HepG2 (cell line): ENCODE results near the gene TNS4. TPM values are rescaled to one million over a fixed set of nuclear protein-coding genes. Genes with fewer than 3 reads are reported as not detected.

Source experiments
- CEBPG ChIP-seq: IDR thresholded peaks from 2 replicates; pipeline ENCODE4 v1.6.1; 2016
- FOXA1 ChIP-seq, 2 experiments: fragments of 450-650 bp in 1 of 2; sonication (generic) in 1 of 2; formaldehyde crosslinking in 1 of 2; IDR thresholded peaks; 2 replicates each; pipeline versions ENCODE4 v1.4.0 to v1.6.1; 2016 to 2020; ENCODE audit warnings: missing genetic modification reagents in 1 of 2
- GTF3A ChIP-seq: sonication (generic); formaldehyde crosslinking; conservative IDR thresholded peaks from 2 replicates; pipeline ENCODE4 v1.4.0; 2020; ENCODE audit warnings: mild to moderate bottlenecking, missing genetic modification reagents
- IRF2 ChIP-seq: IDR thresholded peaks from 2 replicates; pipeline ENCODE4 v1.6.1; 2018; ENCODE audit warnings: missing genetic modification reagents, missing compliant biosample characterization
- KMT2B ChIP-seq: IDR thresholded peaks from 2 replicates; pipeline ENCODE4 v1.6.1; 2016; ENCODE audit warnings: missing genetic modification reagents, missing compliant biosample characterization
- NCOA2 ChIP-seq: sonication (generic); formaldehyde crosslinking; IDR thresholded peaks from 2 replicates; pipeline ENCODE4 v1.8.0; 2022; ENCODE audit warnings: inconsistent platforms
- PHF8 ChIP-seq: sonication (generic); formaldehyde crosslinking; IDR thresholded peaks from 2 replicates; pipeline ENCODE4 v1.5.0; 2020; ENCODE audit warnings: missing genetic modification reagents
- RFX5 ChIP-seq: IDR thresholded peaks from 2 replicates; pipeline ENCODE4 v1.6.1; 2011; ENCODE audit warnings: low read depth, low read length, improper control_type of control experiment
- RXRB ChIP-seq: IDR thresholded peaks from 2 replicates; pipeline ENCODE4 v1.6.1; 2016; ENCODE audit warnings: borderline replicate concordance, missing genetic modification reagents, missing compliant biosample characterization
- SALL1 ChIP-seq: sonication (generic); formaldehyde crosslinking; IDR thresholded peaks from 2 replicates; pipeline ENCODE4 v1.8.0; 2022; ENCODE audit warnings: mild to moderate bottlenecking, missing genetic modification reagents
- SALL2 ChIP-seq: sonication (generic); formaldehyde crosslinking; IDR thresholded peaks from 2 replicates; pipeline ENCODE4 v1.8.1; 2023; ENCODE audit warnings: mild to moderate bottlenecking, missing genetic modification reagents, inconsistent platforms
- TARDBP ChIP-seq: sonication (generic); formaldehyde crosslinking; IDR thresholded peaks from 2 replicates; pipeline ENCODE4 v1.8.0; 2022; ENCODE audit warnings: mild to moderate bottlenecking, missing genetic modification reagents
- TSC22D2 ChIP-seq: sonication (generic); formaldehyde crosslinking; IDR thresholded peaks from 2 replicates; pipeline ENCODE4 v1.5.1; 2020; ENCODE audit warnings: missing genetic modification reagents, mild to moderate bottlenecking, borderline replicate concordance
- YEATS2 ChIP-seq: sonication (generic); formaldehyde crosslinking; IDR thresholded peaks from 2 replicates; pipeline ENCODE4 v1.4.0; 2020; ENCODE audit warnings: missing genetic modification reagents, borderline replicate concordance
- ZNF33A ChIP-seq: sonication (generic); formaldehyde crosslinking; IDR thresholded peaks from 2 replicates; pipeline ENCODE4 v1.5.1; 2020; ENCODE audit warnings: missing genetic modification reagents, mild to moderate bottlenecking, moderate library complexity, borderline replicate concordance
- ZNF343 ChIP-seq: sonication (generic); formaldehyde crosslinking; IDR thresholded peaks from 2 replicates; pipeline ENCODE4 v1.4.0; 2020; ENCODE audit warnings: mild to moderate bottlenecking, missing genetic modification reagents
- ZNF446 ChIP-seq: sonication (generic); formaldehyde crosslinking; IDR thresholded peaks from 2 replicates; pipeline ENCODE4 v1.5.0; 2020; ENCODE audit warnings: mild to moderate bottlenecking, missing genetic modification reagents
- ZNF484 ChIP-seq: sonication (generic); formaldehyde crosslinking; IDR thresholded peaks from 2 replicates; pipeline ENCODE4 v1.5.1; 2020; ENCODE audit warnings: mild to moderate bottlenecking, low read depth, missing genetic modification reagents, borderline replicate concordance
- ZNF510 ChIP-seq: sonication (generic); formaldehyde crosslinking; IDR thresholded peaks from 2 replicates; pipeline ENCODE4 v1.4.0; 2020; ENCODE audit warnings: low read depth, mild to moderate bottlenecking, missing genetic modification reagents
- ZNF552 ChIP-seq: sonication (generic); formaldehyde crosslinking; IDR thresholded peaks from 2 replicates; pipeline ENCODE4 v1.9.0; 2022; ENCODE audit warnings: missing genetic modification reagents, mild to moderate bottlenecking, borderline replicate concordance
- ZNF639 ChIP-seq: conservative IDR thresholded peaks from 2 replicates; pipeline ENCODE4 v1.6.1; 2018; ENCODE audit warnings: missing genetic modification reagents
- ZNF703 ChIP-seq: sonication (generic); formaldehyde crosslinking; IDR thresholded peaks from 2 replicates; pipeline ENCODE4 v1.5.1; 2020; ENCODE audit warnings: missing genetic modification reagents, mild to moderate bottlenecking, moderate library complexity, borderline replicate concordance
- ZSCAN5A ChIP-seq: sonication (generic); formaldehyde crosslinking; IDR thresholded peaks from 2 replicates; pipeline ENCODE4 v1.8.0; 2022; ENCODE audit warnings: mild to moderate bottlenecking, missing genetic modification reagents, borderline replicate concordance
- polyA plus RNA-seq, 8 experiments: library from polyadenylated mRNA; depleted of rRNA in 3 of 8; stranded (reverse) in 7 of 8; unstranded in 1 of 8; fragments of >200 nt; fragmentation: Illumina TruSeq in 4 of 8; extraction: Trizol in 4 of 8; gene quantifications; 2 replicates each; pipeline versions ENCODE4 v1.2.1 to v1.2.3, GENCODE V29; 2011 to 2016; ENCODE audit warnings: low read depth in 4 of 8, missing spikeins in 1 of 8, mixed read lengths in 1 of 8; ENCODE audit not compliant: insufficient read depth in 1 of 8
- total RNA-seq, 5 experiments: library from RNA; depleted of rRNA; stranded (reverse); fragments of >200 nt; fragmentation: Illumina TruSeq; extraction: Trizol; gene quantifications; 2 replicates each; pipeline ENCODE4 v1.2.3, GENCODE V29; 2016; ENCODE audit warnings: low read depth in 1 of 5
- TF ChIP-seq, protein P1 (sequence below): sonication (generic); formaldehyde crosslinking; IDR thresholded peaks from 2 replicates; pipeline ENCODE4 v1.4.0; 2020; ENCODE audit warnings: missing genetic modification reagents, borderline replicate concordance

Gene TNS4
- total and polyA plus RNA-seq, 2 of the 13 experiments (the other 11 are each of a cell fraction or from before 2014, with no cell fraction given) = 0.58 to 2.1 TPM

DNA sequence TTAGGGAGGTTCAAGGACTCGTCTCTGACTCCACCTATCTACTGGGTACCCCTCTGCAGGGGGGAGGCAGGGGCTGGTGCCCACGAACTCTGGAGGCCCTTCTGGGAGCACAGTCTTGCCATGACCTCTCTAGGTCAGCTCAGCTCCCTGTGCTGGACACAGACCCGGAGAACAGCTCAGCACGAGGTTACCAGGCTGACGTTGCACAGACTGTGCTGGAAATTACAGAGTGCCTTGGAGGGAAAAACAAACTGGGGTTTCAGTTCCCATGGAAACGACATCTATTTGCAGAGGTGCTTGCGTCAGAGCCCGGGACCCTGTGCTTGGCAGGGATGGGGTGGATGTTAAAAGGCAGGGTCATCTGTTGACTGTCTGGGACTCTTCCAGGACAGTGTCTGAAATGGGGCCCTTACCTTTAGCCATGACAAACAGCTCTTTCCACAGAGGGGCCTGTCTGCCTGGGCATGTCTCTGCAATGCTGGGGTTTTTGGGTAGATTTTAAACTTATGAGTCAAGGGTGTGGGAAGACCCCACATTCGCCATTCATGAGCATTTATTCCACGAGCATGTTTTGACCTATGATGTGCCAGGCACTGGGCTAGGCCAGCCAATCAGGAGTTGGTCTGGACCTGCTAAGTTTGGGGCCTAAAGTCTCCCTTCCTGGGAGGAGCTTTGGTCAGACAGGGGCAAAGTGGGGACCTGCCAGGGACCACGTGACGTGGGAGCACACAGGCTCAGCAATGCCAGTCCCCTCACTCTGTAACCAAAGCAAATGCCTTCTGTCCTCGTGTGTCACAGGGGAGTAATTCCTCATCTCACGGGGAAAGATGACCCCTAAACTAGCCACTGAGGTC, 41.4 kb upstream of the TNS4 start (continued):
- no peak for TF ChIP-seq ZNF703 (CRISPR knock-in tag)
- TF ChIP-seq SALL1 (CRISPR knock-in tag) = peak; percentile 52; the same call in 1 of the 2 replicates
- TF ChIP-seq ZSCAN5A (CRISPR knock-in tag) = no peak
- 0 out of 2 replicates have a peak, but pooled peaks have one; percentile 19 for TF ChIP-seq TARDBP (CRISPR knock-in tag)
- TF ChIP-seq FOXA1 (IDR thresholded peaks at IDR 0.05) = no peak
- TF ChIP-seq FOXA1 (CRISPR knock-in tag; IDR thresholded peaks at IDR 0.05) = peak; percentile 83
- 0 out of 2 replicates have a peak, but pooled peaks have one; percentile 41 for TF ChIP-seq ZNF639 (CRISPR knock-in tag)
- TF ChIP-seq IRF2 (CRISPR knock-in tag) = 0 out of 2 replicates have a peak, but pooled peaks have one; percentile 52
- TF ChIP-seq CEBPG (CRISPR knock-in tag) = peak; percentile 80
- TF ChIP-seq, protein P1, sequence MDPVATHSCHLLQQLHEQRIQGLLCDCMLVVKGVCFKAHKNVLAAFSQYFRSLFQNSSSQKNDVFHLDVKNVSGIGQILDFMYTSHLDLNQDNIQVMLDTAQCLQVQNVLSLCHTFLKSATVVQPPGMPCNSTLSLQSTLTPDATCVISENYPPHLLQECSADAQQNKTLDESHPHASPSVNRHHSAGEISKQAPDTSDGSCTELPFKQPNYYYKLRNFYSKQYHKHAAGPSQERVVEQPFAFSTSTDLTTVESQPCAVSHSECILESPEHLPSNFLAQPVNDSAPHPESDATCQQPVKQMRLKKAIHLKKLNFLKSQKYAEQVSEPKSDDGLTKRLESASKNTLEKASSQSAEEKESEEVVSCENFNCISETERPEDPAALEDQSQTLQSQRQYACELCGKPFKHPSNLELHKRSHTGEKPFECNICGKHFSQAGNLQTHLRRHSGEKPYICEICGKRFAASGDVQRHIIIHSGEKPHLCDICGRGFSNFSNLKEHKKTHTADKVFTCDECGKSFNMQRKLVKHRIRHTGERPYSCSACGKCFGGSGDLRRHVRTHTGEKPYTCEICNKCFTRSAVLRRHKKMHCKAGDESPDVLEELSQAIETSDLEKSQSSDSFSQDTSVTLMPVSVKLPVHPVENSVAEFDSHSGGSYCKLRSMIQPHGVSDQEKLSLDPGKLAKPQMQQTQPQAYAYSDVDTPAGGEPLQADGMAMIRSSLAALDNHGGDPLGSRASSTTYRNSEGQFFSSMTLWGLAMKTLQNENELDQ (CRISPR knock-in tag) = no peak
- no peak for TF ChIP-seq ZNF510 (CRISPR knock-in tag)
- no peak for TF ChIP-seq SALL2 (CRISPR knock-in tag)
- 0 out of 2 replicates have a peak, but pooled peaks have one; percentile 50 for TF ChIP-seq NCOA2 (CRISPR knock-in tag)
- no peak for TF ChIP-seq ZNF446 (CRISPR knock-in tag)
- TF ChIP-seq PHF8 = no peak
- TF ChIP-seq ZNF343 (CRISPR knock-in tag) = no peak
- peak; percentile 67 for TF ChIP-seq RFX5
- no peak for TF ChIP-seq GTF3A
- 0 out of 2 replicates have a peak, but pooled peaks have one; percentile 21 for TF ChIP-seq YEATS2 (CRISPR knock-in tag)
- TF ChIP-seq TSC22D2 (CRISPR knock-in tag) = 0 out of 2 replicates have a peak, but pooled peaks have one; percentile 46
- no peak for TF ChIP-seq ZNF484 (CRISPR knock-in tag)
- no peak for TF ChIP-seq ZNF552 (CRISPR knock-in tag)
- TF ChIP-seq RXRB = peak; percentile 34; the same call in 1 of the 2 replicates
- TF ChIP-seq ZNF33A (CRISPR knock-in tag) = no peak
- TF ChIP-seq KMT2B (CRISPR knock-in tag) = 0 out of 2 replicates have a peak, but pooled peaks have one; percentile 45
